Uterus (tissue), 2 donors: ENCODE data around the gene FETUB.

ENCODE experiments used
- CTCF ChIP-seq, 4 experiments: fragments of 200-600 bp in 2 of 4; fragments of 450-650 bp in 2 of 4; sonication (generic) in 2 of 4; IDR thresholded peaks; one replicate each; pipeline ENCODE4 v1.5.1; 2016 to 2019; ENCODE audit warnings: antibody characterized with exemption in 4 of 4, mild to moderate bottlenecking in 2 of 4, moderate library complexity in 1 of 4
- POLR2A ChIP-seq, 2 donors: fragments of 450-650 bp; IDR thresholded peaks; one replicate each; pipeline ENCODE4 v1.6.1; 2016; ENCODE audit warnings: antibody characterized with exemption in 2 of 2, mild to moderate bottlenecking in 1 of 2, moderate library complexity in 1 of 2

GRCh38 chr3:186609247-186609868 is 30.8 kb upstream of the FETUB start:
- no peak for TF ChIP-seq CTCF (IDR thresholded peaks at IDR 0.05)
- TF ChIP-seq POLR2A (IDR thresholded peaks at IDR 0.05), result no peak
